Erythroblast (primary cell): ENCODE data around the gene PARP16.

ENCODE experiments used
- GATA1 ChIP-seq: IDR thresholded peaks from 2 replicates; pipeline ENCODE4 v1.6.1; 2011; ENCODE audit warnings: low read depth, mild to moderate bottlenecking, control low read depth, low read length, moderate library complexity
- POLR2A ChIP-seq: IDR thresholded peaks from 2 replicates; pipeline ENCODE4 v1.6.1; 2011; ENCODE audit warnings: mild to moderate bottlenecking, low read length

DNA sequence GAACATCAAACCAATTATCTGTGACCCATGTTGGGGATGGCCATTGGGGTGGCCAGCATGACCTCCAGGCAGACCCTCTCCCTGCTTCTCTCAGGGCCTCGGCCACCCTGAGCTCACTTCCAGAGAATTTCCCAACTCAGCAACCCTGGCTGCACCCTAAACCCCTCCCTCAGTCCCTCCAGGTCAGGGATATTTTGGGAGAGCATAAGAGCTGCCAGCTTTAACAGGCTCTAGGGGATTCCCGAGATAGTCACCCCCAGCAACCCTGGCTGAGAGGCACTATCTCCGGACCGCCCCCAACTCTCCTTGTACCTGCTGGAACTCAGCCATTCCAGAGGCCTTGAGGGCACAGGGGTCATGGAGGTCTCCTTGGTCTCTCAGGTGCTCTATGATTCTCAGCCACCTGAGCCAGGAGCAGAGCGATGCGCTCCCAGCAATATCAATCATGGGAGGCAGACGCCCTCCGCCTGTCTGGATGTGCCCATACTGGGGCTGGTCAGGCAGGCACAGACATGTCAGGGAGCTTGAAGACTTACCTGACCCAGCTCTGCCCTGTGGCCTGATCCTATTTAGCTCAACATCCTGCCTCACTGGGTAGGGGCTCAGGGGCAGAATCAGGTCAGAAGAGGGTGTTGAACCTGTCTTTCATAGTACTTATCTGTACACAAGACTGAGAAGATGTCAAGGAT is 40.5 kb downstream of the PARP16 start:
- no peak for TF ChIP-seq POLR2A
- TF ChIP-seq GATA1 = no peak
